Choroid plexus epithelial cell (primary cell): ENCODE data around the gene ESPL1.
A peak's percentile ranks its signal among the peaks of the same experiment; 100 is the strongest.

Source experiments
- DNase-seq: peaks from one replicate; pipeline ENCODE4 v3.0.0-alpha.2; 2010; ENCODE audit warnings: low read depth
- H3K4me3 ChIP-seq: 2 replicates; pipeline ENCODE4 v1.5.1; 2011; ENCODE audit warnings: low read depth, mild to moderate bottlenecking, control low read depth, low read length, moderate library complexity
- TF ChIP-seq, protein P1 (sequence below): conservative IDR thresholded peaks from 2 replicates; pipeline ENCODE4 v1.5.1; 2011; ENCODE audit warnings: low read depth, mild to moderate bottlenecking, control low read depth, inconsistent platforms, low read length, moderate library complexity

ESPL1 gene

GRCh38 chr12:53232646-53233461 lies 35.2 kb upstream of the ESPL1 start:
- TF ChIP-seq, protein P1, sequence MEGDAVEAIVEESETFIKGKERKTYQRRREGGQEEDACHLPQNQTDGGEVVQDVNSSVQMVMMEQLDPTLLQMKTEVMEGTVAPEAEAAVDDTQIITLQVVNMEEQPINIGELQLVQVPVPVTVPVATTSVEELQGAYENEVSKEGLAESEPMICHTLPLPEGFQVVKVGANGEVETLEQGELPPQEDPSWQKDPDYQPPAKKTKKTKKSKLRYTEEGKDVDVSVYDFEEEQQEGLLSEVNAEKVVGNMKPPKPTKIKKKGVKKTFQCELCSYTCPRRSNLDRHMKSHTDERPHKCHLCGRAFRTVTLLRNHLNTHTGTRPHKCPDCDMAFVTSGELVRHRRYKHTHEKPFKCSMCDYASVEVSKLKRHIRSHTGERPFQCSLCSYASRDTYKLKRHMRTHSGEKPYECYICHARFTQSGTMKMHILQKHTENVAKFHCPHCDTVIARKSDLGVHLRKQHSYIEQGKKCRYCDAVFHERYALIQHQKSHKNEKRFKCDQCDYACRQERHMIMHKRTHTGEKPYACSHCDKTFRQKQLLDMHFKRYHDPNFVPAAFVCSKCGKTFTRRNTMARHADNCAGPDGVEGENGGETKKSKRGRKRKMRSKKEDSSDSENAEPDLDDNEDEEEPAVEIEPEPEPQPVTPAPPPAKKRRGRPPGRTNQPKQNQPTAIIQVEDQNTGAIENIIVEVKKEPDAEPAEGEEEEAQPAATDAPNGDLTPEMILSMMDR: no peak
- no peak for DNase-seq
- H3K4me3 ChIP-seq: peak overlapping the region; percentile 59

GRCh38 chr12:53233671-53234121 lies 34.4 kb upstream of the ESPL1 start:
- TF ChIP-seq, protein P1: no peak
- no peak for DNase-seq
- no peak overlapping the region for H3K4me3 ChIP-seq

GRCh38 chr12:53234271-53234914 lies 33.7 kb upstream of the ESPL1 start:
- no peak for DNase-seq
- H3K4me3 ChIP-seq: no peak overlapping the region
- TF ChIP-seq, protein P1: no peak

DNA sequence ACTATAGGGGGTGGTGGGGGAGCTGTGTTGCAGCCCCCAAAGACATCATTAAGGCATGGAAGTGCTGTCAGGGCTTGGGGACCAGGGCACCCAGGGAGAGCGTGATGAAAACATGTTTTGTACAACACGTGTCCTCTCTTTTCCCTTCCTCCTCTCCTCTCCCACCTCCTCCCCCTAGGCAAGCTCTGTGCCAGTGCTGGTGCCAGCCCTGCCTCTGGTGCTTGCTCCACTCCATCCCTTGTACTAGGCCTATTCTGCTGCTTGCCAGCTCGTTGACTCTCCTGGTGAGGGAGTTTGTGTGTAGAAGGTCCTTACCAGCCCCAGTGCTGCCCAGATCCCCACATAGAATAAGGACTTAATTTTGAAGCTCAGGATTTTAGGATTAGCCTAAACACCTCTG lies 32.9 kb upstream of the ESPL1 start:
- TF ChIP-seq, protein P1: no peak
- H3K4me3 ChIP-seq: no peak overlapping the region
- no peak for DNase-seq

DNA sequence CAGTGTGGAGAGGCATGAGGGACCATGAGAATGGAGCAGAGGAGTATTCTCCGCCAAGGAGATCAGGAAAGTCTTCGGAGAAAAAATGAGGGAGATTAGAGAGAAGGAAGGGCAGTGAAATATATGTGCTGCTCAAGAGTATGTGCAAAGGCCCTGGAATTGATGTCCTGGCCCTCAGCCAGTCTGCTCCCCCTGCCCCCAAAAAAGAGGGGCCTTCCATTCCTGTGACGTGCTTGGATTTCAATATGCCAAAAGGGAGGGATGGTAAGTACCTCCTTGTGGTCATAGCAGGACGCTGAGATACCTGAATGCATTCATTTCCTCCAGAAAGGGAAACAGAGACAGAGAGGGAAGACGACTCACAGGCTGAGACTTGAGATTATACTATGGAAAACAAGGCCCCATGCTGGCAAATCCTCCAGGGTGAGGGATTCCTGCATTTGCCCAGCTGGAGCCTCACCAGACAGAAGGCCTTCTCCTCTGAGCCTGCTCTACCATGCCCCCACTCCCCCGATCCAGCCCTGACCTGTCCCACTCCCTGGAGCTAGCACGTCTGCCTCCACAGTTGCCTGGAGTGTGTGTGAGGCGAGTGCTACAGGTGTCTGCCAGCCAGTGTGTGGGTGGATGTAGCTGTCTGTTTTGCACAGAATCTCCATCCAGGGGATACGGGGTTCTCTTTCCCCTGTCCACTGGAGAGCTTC lies 32.2 kb upstream of the ESPL1 start:
- H3K4me3 ChIP-seq: no peak overlapping the region
- TF ChIP-seq, protein P1: no peak
- DNase-seq: no peak

- no peak for DNase-seq
- H3K4me3 ChIP-seq: no peak overlapping the region
- TF ChIP-seq, protein P1: no peak
Observed at GRCh38 chr12:53236443-53237111, 31.5 kb upstream of the ESPL1 start.
